Neural cell (in vitro differentiated cells): ENCODE measurements around the gene NOL4L. TPM values are rescaled to one million over a fixed set of nuclear protein-coding genes. Genes with fewer than 3 reads are reported as not detected.

Experiments
- H2AFZ ChIP-seq: fragments of 200-600, 300-800 bp; sonication (generic), shearing (Covaris generic); 2 replicates; pipeline ENCODE4 v1.6.0; 2014; ENCODE audit warnings: low read depth, mild to moderate bottlenecking, antibody characterized with exemption, low read length, moderate library complexity
- H3F3A ChIP-seq: fragments of 200-600 bp; shearing (Covaris generic); 2 replicates; pipeline ENCODE4 v1.6.1; 2016; ENCODE audit warnings: mild to moderate bottlenecking, moderate library complexity, mixed read lengths, antibody characterized with exemption, low read length; ENCODE audit not compliant: insufficient read depth, poor library complexity, severe bottlenecking
- H3K27ac ChIP-seq: fragments of 200-600, 300-800 bp; sonication (generic), shearing (Covaris generic); 2 replicates; pipeline ENCODE4 v1.5.1; 2014; ENCODE audit warnings: mild to moderate bottlenecking, low read length, moderate library complexity
- H3K27me3 ChIP-seq: fragments of 300-800, 200-600 bp; sonication (generic), shearing (Covaris generic); 2 replicates; pipeline ENCODE4 v1.6.0; 2014; ENCODE audit warnings: mild to moderate bottlenecking, low read depth, low read length, moderate library complexity; ENCODE audit not compliant: insufficient read depth
- H3K36me3 ChIP-seq: fragments of 300-800, 200-600 bp; sonication (generic), shearing (Covaris generic); 2 replicates; pipeline ENCODE4 v1.5.1; 2014; ENCODE audit warnings: mild to moderate bottlenecking, antibody characterized with exemption, low read length, moderate library complexity; ENCODE audit not compliant: insufficient read depth
- H3K4me2 ChIP-seq: fragments of 300-800, 200-600 bp; sonication (generic), shearing (Covaris generic); 2 replicates; pipeline ENCODE4 v1.6.0; 2014; ENCODE audit warnings: mild to moderate bottlenecking, low read length
- H3K4me3 ChIP-seq: fragments of 300-800, 200-600 bp; sonication (generic), shearing (Covaris generic); 2 replicates; pipeline ENCODE4 v1.5.1; 2014; ENCODE audit warnings: mild to moderate bottlenecking, low read length, moderate library complexity
- H3K79me2 ChIP-seq: fragments of 200-600 bp; shearing (Covaris generic); replicated peaks from 2 replicates; pipeline ENCODE4 v1.6.0; 2014; ENCODE audit warnings: mild to moderate bottlenecking, low read length, moderate library complexity; ENCODE audit not compliant: insufficient read depth
- H3K9ac ChIP-seq: fragments of 300-800, 200-600 bp; sonication (generic), shearing (Covaris generic); 2 replicates; pipeline ENCODE4 v1.6.1; 2016; ENCODE audit warnings: mild to moderate bottlenecking, low read length, mixed read lengths
- H3K9me2 ChIP-seq: fragments of 200-600 bp; shearing (Covaris generic); 2 replicates; pipeline ENCODE4 v1.6.1; 2016; ENCODE audit warnings: mild to moderate bottlenecking, low read length, mixed read lengths; ENCODE audit not compliant: insufficient read depth
- H3K9me3 ChIP-seq: fragments of 200-600, 300-800 bp; sonication (generic), shearing (Covaris generic); 2 replicates; pipeline ENCODE4 v1.6.1; 2016; ENCODE audit warnings: mild to moderate bottlenecking, mixed run types, low read length, moderate library complexity, mixed read lengths
- H4K20me1 ChIP-seq: fragments of 200-600 bp; shearing (Covaris generic); 2 replicates; pipeline ENCODE4 v1.6.1; 2016; ENCODE audit warnings: mild to moderate bottlenecking, mixed run types; ENCODE audit not compliant: insufficient read depth
- EP300 ChIP-seq: fragments of 450-650 bp; conservative IDR thresholded peaks from 2 replicates; pipeline ENCODE4 v1.6.1; 2014; ENCODE audit warnings: antibody characterized with exemption, mild to moderate bottlenecking, moderate library complexity; ENCODE audit not compliant: poor library complexity, severe bottlenecking
- EZH2 ChIP-seq: fragments of 200-600, 300-800 bp; shearing (Covaris generic), sonication (generic); IDR thresholded peaks from 2 replicates; pipeline ENCODE4 v1.6.1; 2014; ENCODE audit warnings: antibody characterized with exemption, low read length, borderline replicate concordance, mild to moderate bottlenecking; ENCODE audit not compliant: insufficient read depth, poor library complexity, severe bottlenecking
- MXI1 ChIP-seq: fragments of 450-650 bp; conservative IDR thresholded peaks from 2 replicates; pipeline ENCODE4 v1.6.1; 2014; ENCODE audit warnings: antibody characterized with exemption, mild to moderate bottlenecking; ENCODE audit not compliant: poor library complexity, severe bottlenecking
- POLR2AphosphoS5 ChIP-seq: IDR thresholded peaks from 2 replicates; pipeline ENCODE4 v1.6.1; 2012
- RAD21 ChIP-seq: fragments of 450-650 bp; conservative IDR thresholded peaks from 2 replicates; pipeline ENCODE4 v1.6.1; 2014; ENCODE audit warnings: antibody characterized with exemption, mild to moderate bottlenecking, moderate library complexity
- REST ChIP-seq: IDR thresholded peaks from 2 replicates; pipeline ENCODE4 v1.6.1; 2012; ENCODE audit warnings: borderline replicate concordance
- SMC3 ChIP-seq: fragments of 450-650 bp; conservative IDR thresholded peaks from 2 replicates; pipeline ENCODE4 v1.6.1; 2014; ENCODE audit warnings: antibody characterized with exemption, mild to moderate bottlenecking, moderate library complexity; ENCODE audit not compliant: poor library complexity
- TAF1 ChIP-seq: IDR thresholded peaks from 2 replicates; pipeline ENCODE4 v1.6.1; 2012; ENCODE audit warnings: low read depth
- polyA plus RNA-seq: library from polyadenylated mRNA; depleted of rRNA; stranded (reverse); fragments of >200 nt; gene quantifications from 2 replicates; pipeline ENCODE4 v1.2.3, GENCODE V29; 2014
- TF ChIP-seq, protein P1 (sequence below): fragments of 450-650 bp; IDR thresholded peaks from 2 replicates; pipeline ENCODE4 v1.5.1; 2014; ENCODE audit warnings: antibody characterized with exemption, mild to moderate bottlenecking, moderate library complexity; ENCODE audit not compliant: poor library complexity, severe bottlenecking

Gene NOL4L
- polyA plus RNA-seq, 1 donor from 2014 or later: 20.4 TPM

GRCh38 chr20:32396646-32397160 lies 188.4 kb downstream of the NOL4L start:
- Histone ChIP-seq H3K9me2 (no peaks in the 10 kb centered on the region), H3K9me3 (no peaks in the 10 kb centered on the region), H3F3A (no peaks in the 10 kb centered on the region), H3K27me3 (no peaks in the 10 kb centered on the region), H4K20me1 (peaks cover 4% of the 10 kb centered on the region), H3K4me3 (no peak overlapping the region), H2AFZ (no peak overlapping the region), H3K9ac (no peak overlapping the region), H3K79me2 (peaks cover 16% of the 10 kb centered on the region), H3K27ac (no peak overlapping the region), H3K36me3 (no peaks in the 10 kb centered on the region), H3K4me2 (no peak overlapping the region)
- TF ChIP-seq, protein P1, sequence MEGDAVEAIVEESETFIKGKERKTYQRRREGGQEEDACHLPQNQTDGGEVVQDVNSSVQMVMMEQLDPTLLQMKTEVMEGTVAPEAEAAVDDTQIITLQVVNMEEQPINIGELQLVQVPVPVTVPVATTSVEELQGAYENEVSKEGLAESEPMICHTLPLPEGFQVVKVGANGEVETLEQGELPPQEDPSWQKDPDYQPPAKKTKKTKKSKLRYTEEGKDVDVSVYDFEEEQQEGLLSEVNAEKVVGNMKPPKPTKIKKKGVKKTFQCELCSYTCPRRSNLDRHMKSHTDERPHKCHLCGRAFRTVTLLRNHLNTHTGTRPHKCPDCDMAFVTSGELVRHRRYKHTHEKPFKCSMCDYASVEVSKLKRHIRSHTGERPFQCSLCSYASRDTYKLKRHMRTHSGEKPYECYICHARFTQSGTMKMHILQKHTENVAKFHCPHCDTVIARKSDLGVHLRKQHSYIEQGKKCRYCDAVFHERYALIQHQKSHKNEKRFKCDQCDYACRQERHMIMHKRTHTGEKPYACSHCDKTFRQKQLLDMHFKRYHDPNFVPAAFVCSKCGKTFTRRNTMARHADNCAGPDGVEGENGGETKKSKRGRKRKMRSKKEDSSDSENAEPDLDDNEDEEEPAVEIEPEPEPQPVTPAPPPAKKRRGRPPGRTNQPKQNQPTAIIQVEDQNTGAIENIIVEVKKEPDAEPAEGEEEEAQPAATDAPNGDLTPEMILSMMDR: no peak
- TF ChIP-seq EP300 (no peak), REST (no peak), POLR2AphosphoS5 (no peak), SMC3 (no peak), MXI1 (no peak), TAF1 (no peak), RAD21 (no peak), EZH2 (no peak)

DNA sequence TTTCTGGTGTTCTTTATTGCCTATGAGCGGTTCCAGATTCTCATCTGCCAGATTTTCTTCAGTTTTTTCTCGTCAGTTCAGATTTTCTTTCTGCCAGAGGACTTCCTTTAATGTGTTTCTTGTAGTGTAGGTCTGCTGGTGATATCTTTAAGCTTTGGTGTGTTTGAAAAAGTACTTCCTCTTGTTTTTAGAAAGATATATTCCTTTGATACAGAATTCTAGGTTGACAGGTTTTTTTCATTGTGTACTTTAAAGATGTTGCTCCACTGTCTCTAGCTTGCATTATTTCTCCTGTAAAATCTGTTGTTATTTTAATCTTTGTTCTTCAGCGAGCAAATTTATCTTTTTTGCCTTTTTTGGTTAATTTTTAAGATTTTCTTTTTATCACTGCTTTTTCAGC lies 190.1 kb downstream of the NOL4L start:
- Histone ChIP-seq H3K9ac (no peak overlapping the region), H3K36me3 (no peaks in the 10 kb centered on the region), H3K4me3 (no peak overlapping the region), H3K9me3 (no peaks in the 10 kb centered on the region), H3K27me3 (no peaks in the 10 kb centered on the region), H2AFZ (no peak overlapping the region), H3F3A (no peaks in the 10 kb centered on the region), H3K4me2 (no peak overlapping the region), H3K27ac (no peak overlapping the region), H3K79me2 (peaks cover 31% of the 10 kb centered on the region), H3K9me2 (no peaks in the 10 kb centered on the region), H4K20me1 (no peaks in the 10 kb centered on the region)
- no peak for TF ChIP-seq EP300
- no peak for TF ChIP-seq REST
- no peak for TF ChIP-seq TAF1
- no peak for TF ChIP-seq POLR2AphosphoS5
- no peak for TF ChIP-seq EZH2
- TF ChIP-seq MXI1: no peak
- TF ChIP-seq RAD21: no peak
- no peak for TF ChIP-seq SMC3
- TF ChIP-seq, protein P1: no peak
